Stomach (tissue), 9 donors: ENCODE measurements around the gene KLHDC8A. TPM values are rescaled to one million over a fixed set of nuclear protein-coding genes. Genes with fewer than 3 reads are reported as not detected.

Experiments
- DNase-seq, 2 donors: peaks; one replicate each; pipeline versions ENCODE4 v3.0.0 to v3.0.0-alpha.2; 2013 to 2019
- H3K27ac ChIP-seq, 5 donors: fragments of 200-600 bp in 4 of 5; sonication (generic) in 4 of 5; one replicate each; pipeline ENCODE4 v1.5.1; 2013 to 2019; ENCODE audit warnings: mild to moderate bottlenecking in 1 of 5, moderate library complexity in 1 of 5
- H3K27me3 ChIP-seq, 3 donors: fragments of 200-600 bp; sonication (generic); one replicate each; pipeline ENCODE4 v1.5.1; 2017 to 2019; ENCODE audit warnings: mixed run types in 1 of 3
- H3K36me3 ChIP-seq, 4 donors: fragments of 200-600 bp; sonication (generic); 1 replicate in 3 of 4; 2 replicates in 1 of 4; pipeline ENCODE4 v1.5.1; 2016 to 2019
- H3K4me1 ChIP-seq, 4 donors: fragments of 200-600 bp; sonication (generic); one replicate each; pipeline ENCODE4 v1.5.1; 2016 to 2019
- H3K4me3 ChIP-seq, 4 donors: fragments of 200-600 bp; sonication (generic) in 3 of 4; one replicate each; pipeline ENCODE4 v1.5.1; 2016 to 2019; ENCODE audit warnings: mild to moderate bottlenecking in 1 of 4
- H3K9me3 ChIP-seq, 4 donors: fragments of 200-600 bp; sonication (generic); one replicate each; pipeline ENCODE4 v1.5.1; 2016 to 2019
- CTCF ChIP-seq, 7 experiments: fragments of 450-650 bp in 4 of 7; fragments of 200-600 bp in 3 of 7; sonication (generic) in 3 of 7; IDR thresholded peaks; one replicate each; pipeline ENCODE4 v1.5.1; 2016 to 2019; ENCODE audit warnings: antibody characterized with exemption in 7 of 7, control low read depth in 2 of 7, mild to moderate bottlenecking in 1 of 7
- EP300 ChIP-seq: sonication (generic); formaldehyde crosslinking; IDR thresholded peaks from one replicate; pipeline ENCODE4 v1.6.1; 2017; ENCODE audit warnings: antibody characterized with exemption
- POLR2A ChIP-seq, 4 donors: fragments of 450-650 bp; IDR thresholded peaks; one replicate each; pipeline ENCODE4 v1.6.1; 2016; ENCODE audit warnings: antibody characterized with exemption in 4 of 4, control low read depth in 2 of 4, mild to moderate bottlenecking in 1 of 4, moderate library complexity in 1 of 4
- POLR2AphosphoS5 ChIP-seq, 3 donors: sonication (generic); formaldehyde crosslinking; IDR thresholded peaks; one replicate each; pipeline ENCODE4 v1.6.1; 2016; ENCODE audit warnings: antibody characterized with exemption in 3 of 3
- WGBS, 5 donors: extraction: QIAGEN DNeasy Blood & Tissue Kit in 3 of 5; methylation state at CpG; one replicate each; pipeline versions ENCODE4 v1.1.5 to v1.1.7; 2013 to 2018; 5-methylcytosine and 5-hydroxymethylcytosine counted together
- intact Hi-C: fragments of 100-400 bp; cut with DNase I; formaldehyde crosslinking; loops from one replicate; pipeline ENCODE4 v1.15.1; 2023; ENCODE audit warnings: low total_unique reads
- polyA plus RNA-seq, 3 donors: library from polyadenylated mRNA; stranded (reverse); fragments of 200-250 nt; gene quantifications; one replicate each; pipeline ENCODE4 v1.2.3, GENCODE V29; 2013
- total RNA-seq, 5 donors: library from RNA; depleted of rRNA; stranded (reverse); fragments of >200 nt; gene quantifications; one replicate each; pipeline versions ENCODE4 v1.1.0 to v1.2.3, GENCODE V29; 2014 to 2016
- donor health status: healthy with polysubstance abuse.
- donor health status: Bipolar disorder and iron deficiency.
- donor health status: healthy.

Gene KLHDC8A
- total and polyA plus RNA-seq, 8 donors: 0.72 to 6.9 (median 2.8) TPM; not detected in 2

DNA sequence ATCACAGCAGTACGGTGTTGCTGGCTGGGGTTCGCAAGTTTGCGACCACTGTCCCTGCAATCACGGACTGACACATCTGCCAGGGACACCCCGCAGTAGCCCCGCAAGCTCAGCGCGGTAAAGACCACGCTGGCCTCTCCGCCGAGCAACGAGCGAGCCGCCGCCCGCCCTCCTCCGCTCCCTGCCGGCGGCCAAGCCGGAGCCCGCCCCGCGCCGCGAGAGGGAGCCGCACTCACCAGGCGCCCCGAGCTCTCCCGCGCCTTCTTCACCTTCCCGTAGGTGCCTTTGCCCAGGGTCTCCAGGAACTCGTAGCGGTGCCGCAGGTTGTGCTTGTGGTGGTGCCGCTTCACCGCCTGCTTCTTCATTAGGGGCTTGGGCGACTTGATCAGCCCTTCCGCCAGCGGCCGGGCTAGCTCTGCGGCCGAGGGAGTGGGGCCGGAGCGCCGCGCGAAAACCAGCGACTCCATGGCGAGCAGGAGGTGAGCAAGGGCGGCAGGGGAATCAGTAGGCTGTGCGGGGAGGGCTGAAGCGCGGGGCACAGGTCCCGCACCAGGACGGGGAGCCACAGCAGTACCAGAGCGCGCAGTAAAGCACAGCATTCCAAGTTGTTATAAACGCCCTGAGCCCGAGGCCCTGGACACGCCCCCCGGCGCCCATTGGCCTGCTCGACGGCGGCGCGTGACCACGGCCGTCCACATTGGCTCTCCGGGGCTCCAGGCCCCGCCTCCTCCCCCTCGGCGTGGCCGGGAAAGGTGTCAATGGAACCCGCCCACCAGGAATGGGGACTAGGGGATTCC lies 35.4 kb downstream of the KLHDC8A start, which contains the start of gene NUAK2:
NUAK2 (minus strand) TSS at position 584 of the 797 bp plus-strand sequence; CDS start at position 467, 117 bp downstream.
- peaks cover 48 to 60% (median 52%) of the 10 kb centered on the region in 4 donors for H3K4me1 ChIP-seq
- intact Hi-C loops: loop anchor here (2.0 kb wide), 1 partner anchor 45 kb away; no protein-coding TSS in a partner anchor
- H3K4me3 ChIP-seq: peak within 1 kb of the TSS; percentile 62 to 75 (median 72)
- H3K36me3 ChIP-seq: no peaks in the 10 kb centered on the region
- DNase-seq: peak; percentile 95 to 96
- TF ChIP-seq POLR2A (IDR thresholded peaks at IDR 0.05) (peak in 1 of 4 donors; percentile 53), CTCF (IDR thresholded peaks at IDR 0.05) (peak in 2 of 7 experiments; percentile 8 to 35), POLR2AphosphoS5 (IDR thresholded peaks at IDR 0.05) (peak in 2 of 3 donors; percentile 67 to 68), EP300 (no peak)
- 0 to 1% (median 1%) methylated on average over 12 to 75 of the region's 75 CpGs for WGBS, 5 donors
- no peaks in the 10 kb centered on the region for H3K9me3 ChIP-seq
- peaks cover 0 to 7% (median 0%) of the 10 kb centered on the region in 3 donors for H3K27me3 ChIP-seq
- peak within 1 kb of the TSS; percentile 82 to 93 (median 87) for H3K27ac ChIP-seq

DNA sequence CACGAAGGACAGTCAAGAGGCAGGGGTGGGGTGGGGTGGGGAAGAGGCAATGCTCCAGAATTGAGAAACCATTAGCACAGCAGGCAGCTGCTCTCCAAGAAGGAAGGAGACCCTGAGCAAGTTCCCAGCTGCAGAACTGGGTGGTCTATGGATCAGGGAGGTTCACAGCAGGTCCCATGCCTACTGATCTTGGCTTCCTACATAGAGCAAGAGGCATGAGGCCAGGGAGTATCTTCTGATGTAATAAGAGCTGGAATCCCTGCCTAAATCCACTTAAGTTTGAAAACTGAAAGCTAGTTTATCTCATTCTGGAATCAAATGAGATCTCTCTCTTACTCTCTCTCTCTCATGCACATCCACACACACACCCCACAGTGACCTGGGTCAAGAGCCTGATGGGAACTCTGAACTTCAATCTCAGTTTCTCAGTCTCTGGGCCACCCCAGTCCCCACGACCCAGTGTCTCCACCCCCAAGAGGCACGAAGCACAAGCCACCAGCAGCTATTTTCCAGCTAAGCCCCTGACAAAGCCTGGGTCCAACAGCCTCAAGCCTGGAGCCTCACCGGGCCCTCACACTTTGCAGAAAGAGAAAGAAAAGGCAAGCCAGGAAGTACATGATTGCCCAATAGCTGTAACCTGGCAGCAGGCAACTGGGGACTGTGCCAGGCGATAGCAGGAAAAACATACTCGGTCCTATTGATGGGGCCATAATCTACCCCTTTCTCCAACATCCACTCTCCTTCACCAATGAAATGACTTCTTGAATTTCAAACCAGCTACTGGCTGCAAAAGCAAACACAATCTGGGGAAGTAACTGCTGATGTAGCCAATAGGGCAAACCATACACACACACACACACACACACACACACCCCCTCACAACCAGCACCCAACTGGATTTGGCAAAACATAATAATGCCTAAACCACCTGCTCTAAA lies 37.4 kb downstream of the KLHDC8A start:
- Histone ChIP-seq H3K4me1 (peaks cover 64 to 72% (median 69%) of the 10 kb centered on the region in 4 donors), H3K4me3 (peak overlapping the region in 3 of 4 donors; percentile 17 to 75 (median 69)), H3K27me3 (no peaks in the 10 kb centered on the region), H3K36me3 (no peaks in the 10 kb centered on the region), H3K27ac (peak overlapping the region; percentile 45 to 93 (median 71)), H3K9me3 (no peaks in the 10 kb centered on the region)
- WGBS, 5 donors: 12 to 48% (median 15%) methylated on average over 4 to 6 of the region's 6 CpGs
- intact Hi-C loops: loop anchor here (2.0 kb wide), 1 partner anchor 43 kb away; no protein-coding TSS in a partner anchor
- TF ChIP-seq POLR2A (IDR thresholded peaks at IDR 0.05) (no peak), POLR2AphosphoS5 (IDR thresholded peaks at IDR 0.05) (peak in 2 of 3 donors; percentile 31 to 80)
- peak; percentile 86 to 94 for DNase-seq

DNA sequence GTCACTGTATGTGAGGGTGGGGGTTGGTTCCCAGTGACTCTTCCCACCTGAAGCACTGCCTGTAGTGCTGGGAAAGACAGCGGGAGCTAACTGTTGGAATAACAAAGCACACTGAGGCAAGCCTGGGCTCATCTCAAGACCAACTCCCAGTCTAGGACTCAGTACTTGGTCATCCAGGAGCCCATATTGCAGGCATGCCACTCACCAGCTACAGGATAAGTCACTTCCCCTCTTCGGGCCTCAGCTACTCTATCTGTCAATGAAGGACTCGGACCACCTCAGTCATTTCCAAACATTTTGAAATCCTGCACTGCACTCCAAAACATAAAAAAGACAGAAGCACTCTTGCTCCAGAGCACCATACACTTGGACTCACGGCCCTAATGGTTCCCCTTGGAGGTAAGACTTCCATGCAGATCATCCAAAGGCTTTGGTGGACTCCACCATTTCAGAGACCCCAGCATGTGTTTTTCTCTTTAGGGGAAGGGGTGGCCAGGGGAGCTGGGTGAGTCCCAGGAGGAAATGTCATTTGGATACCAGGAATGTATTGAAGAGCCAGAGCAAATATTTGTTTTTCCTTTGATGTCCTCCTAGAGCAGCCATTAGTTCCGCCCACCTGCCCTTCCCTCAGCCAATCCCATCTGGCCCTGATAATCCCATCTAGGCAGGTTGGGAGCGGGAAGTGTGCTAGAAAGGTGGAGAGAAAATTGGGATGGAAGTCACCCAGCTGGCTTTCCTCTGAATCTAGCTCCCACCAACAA lies 38.3 kb downstream of the KLHDC8A start:
- Histone ChIP-seq H3K4me1 (peaks cover 73 to 82% (median 78%) of the 10 kb centered on the region in 4 donors), H3K4me3 (peak overlapping the region in 1 of 4 donors; percentile 69), H3K9me3 (no peaks in the 10 kb centered on the region), H3K36me3 (no peaks in the 10 kb centered on the region), H3K27me3 (no peaks in the 10 kb centered on the region), H3K27ac (peak overlapping the region; percentile 45 to 93 (median 71))
- TF ChIP-seq EP300 (no peak), POLR2A (IDR thresholded peaks at IDR 0.05) (no peak), CTCF (IDR thresholded peaks at IDR 0.05) (no peak), POLR2AphosphoS5 (IDR thresholded peaks at IDR 0.05) (no peak)
- DNase-seq: no peak
- intact Hi-C loops: no loop called here
- 64 to 90% (median 72%) methylated on average over 6 of the region's 6 CpGs for WGBS, 5 donors

DNA sequence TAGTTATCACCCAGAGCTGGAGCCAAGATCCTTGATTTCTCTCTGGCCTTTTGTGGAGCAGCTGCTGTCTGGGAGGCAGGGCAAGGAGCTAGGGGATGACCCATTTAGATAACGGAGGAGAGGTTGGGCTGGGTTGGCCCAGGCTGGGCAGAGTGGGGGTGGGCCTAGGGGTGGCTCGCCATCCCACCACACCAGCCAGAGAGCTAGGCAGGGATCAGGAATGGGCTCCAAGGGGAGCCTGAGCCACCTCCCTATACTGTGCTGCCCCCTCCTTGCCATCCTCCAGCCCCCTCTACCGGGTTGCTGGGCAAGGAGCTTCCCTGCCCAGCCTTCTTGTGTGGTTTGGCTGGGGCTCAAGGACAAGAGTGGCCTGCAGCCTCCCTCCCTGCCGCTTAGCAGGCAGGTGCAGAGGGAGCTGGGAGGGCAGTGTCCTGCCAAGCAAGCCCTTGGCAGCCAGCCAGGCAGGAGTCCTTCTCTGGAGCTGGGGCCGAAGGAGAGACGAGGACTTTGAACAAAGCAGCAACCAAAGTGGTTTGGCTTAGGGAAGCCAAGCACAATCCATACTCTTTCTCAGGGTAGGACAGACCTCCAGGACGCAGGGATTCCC lies 39.3 kb downstream of the KLHDC8A start:
- no peak overlapping the region for H3K4me3 ChIP-seq
- DNase-seq: peak; percentile 93 to 96

More for the DNA sequence above, 39.3 kb downstream of the KLHDC8A start:
- 22 to 37% (median 24%) methylated on average over 4 to 7 of the region's 7 CpGs for WGBS, 5 donors
- TF ChIP-seq POLR2AphosphoS5 (IDR thresholded peaks at IDR 0.05): peak in 2 of 3 donors; percentile 53 to 87
- no peak for TF ChIP-seq EP300
- peak in 1 of 7 experiments; percentile 17 for TF ChIP-seq CTCF (IDR thresholded peaks at IDR 0.05)
- TF ChIP-seq POLR2A (IDR thresholded peaks at IDR 0.05): no peak
- Histone ChIP-seq H3K36me3 (no peaks in the 10 kb centered on the region), H3K4me1 (peaks cover 77 to 91% (median 81%) of the 10 kb centered on the region in 4 donors), H3K9me3 (no peaks in the 10 kb centered on the region), H3K27ac (peak overlapping the region; percentile 32 to 93 (median 71)), H3K27me3 (no peaks in the 10 kb centered on the region)
- intact Hi-C loops: no loop called here
